IMR-90 (cell line): ENCODE measurements around the gene MAGEB10. TPM values are rescaled to one million over a fixed set of nuclear protein-coding genes. Genes with fewer than 3 reads are reported as not detected.

Experiments
- ATAC-seq: fragments of 200-7000 bp; cut with Tn5 transposase; 2 replicates; pipeline ENCODE4 v1.9.1; 2020; ENCODE audit warnings: low read depth, mild to moderate bottlenecking, moderate library complexity
- BruUV-seq: library from RNA; stranded (reverse); fragments of 400-500 nt; replicated peaks from 2 replicates; lab custom pipeline; 2021; lab: Mats Ljungman, UMichigan
- CTCF ChIA-PET: fragments of 300-600 bp; formaldehyde crosslinking; extraction: SDS; loops from one replicate; lab custom pipeline; 2021; ENCODE audit warnings: antibody characterized with exemption; lab: Yijun Ruan, JAX
- POLR2A ChIA-PET: fragments of 300-600 bp; sonication (Branson Sonifier 250); formaldehyde crosslinking; loops from one replicate; lab custom pipeline; 2022; ENCODE audit warnings: antibody characterized with exemption; ENCODE audit not compliant: unreplicated experiment; lab: Charles Lee
- DNase-seq: peaks from one replicate; pipeline ENCODE4 v3.0.0; 2013
- H2AFZ ChIP-seq: replicated peaks from 2 replicates; pipeline ENCODE3; 2013; ENCODE audit warnings: low read length, mild to moderate bottlenecking; ENCODE audit not compliant: poor library complexity
- H2AK5ac ChIP-seq: 2 replicates; pipeline ENCODE4 v1.6.1; 2013; ENCODE audit warnings: low read depth, low read length, inconsistent platforms
- H2AK9ac ChIP-seq: replicated peaks from 2 replicates; pipeline ENCODE3; 2013; ENCODE audit warnings: mild to moderate bottlenecking, low read depth, low read length, moderate library complexity; ENCODE audit not compliant: poor library complexity
- H2BK120ac ChIP-seq: 2 replicates; pipeline ENCODE4 v1.6.1; 2013; ENCODE audit warnings: low read depth, low read length, inconsistent platforms
- H2BK15ac ChIP-seq: 3 replicates; pipeline ENCODE4 v1.6.1; 2013; ENCODE audit warnings: low read depth, low read length, inconsistent platforms
- H2BK20ac ChIP-seq: 2 replicates; pipeline ENCODE4 v1.6.1; 2013; ENCODE audit warnings: low read depth, mild to moderate bottlenecking, inconsistent platforms, low read length, moderate library complexity
- H2BK5ac ChIP-seq: 2 replicates; pipeline ENCODE4 v1.6.1; 2013; ENCODE audit warnings: mild to moderate bottlenecking, low read depth, low read length, inconsistent platforms; ENCODE audit not compliant: poor library complexity, severe bottlenecking
- H3K14ac ChIP-seq: replicated peaks from 2 replicates; pipeline ENCODE4 v1.6.1; 2013; ENCODE audit warnings: low read depth, low read length, inconsistent platforms
- H3K18ac ChIP-seq: 2 replicates; pipeline ENCODE4 v1.6.1; 2013; ENCODE audit warnings: low read depth, low read length, control low read depth
- H3K23ac ChIP-seq: 2 replicates; pipeline ENCODE4 v1.6.1; 2013; ENCODE audit warnings: low read depth, low read length, inconsistent platforms
- H3K27ac ChIP-seq: 2 replicates; pipeline ENCODE4 v1.5.1; 2013; ENCODE audit warnings: mild to moderate bottlenecking, control low read depth, low read length; ENCODE audit not compliant: insufficient read depth
- H3K27me3 ChIP-seq: 2 replicates; pipeline ENCODE4 v1.6.1; 2013; ENCODE audit warnings: low read length; ENCODE audit not compliant: control insufficient read depth, insufficient read depth
- H3K36me3 ChIP-seq: 2 replicates; pipeline ENCODE4 v1.6.1; 2013; ENCODE audit warnings: low read length, mixed read lengths; ENCODE audit not compliant: control insufficient read depth, insufficient read depth
- H3K4ac ChIP-seq: 2 replicates; pipeline ENCODE4 v1.6.1; 2013; ENCODE audit warnings: low read depth, low read length, inconsistent platforms
- H3K4me1 ChIP-seq: 2 replicates; pipeline ENCODE4 v1.6.1; 2013; ENCODE audit warnings: low read length, mixed read lengths; ENCODE audit not compliant: control insufficient read depth, insufficient read depth
- H3K4me2 ChIP-seq: 2 replicates; pipeline ENCODE4 v1.6.1; 2013; ENCODE audit warnings: low read depth, mild to moderate bottlenecking, control low read depth, low read length, moderate library complexity
- H3K4me3 ChIP-seq: 2 replicates; pipeline ENCODE4 v1.5.1; 2013; ENCODE audit warnings: low read depth, mild to moderate bottlenecking, control low read depth, low read length, moderate library complexity; ENCODE audit not compliant: insufficient read depth
- H3K56ac ChIP-seq: 2 replicates; pipeline ENCODE4 v1.6.1; 2013; ENCODE audit warnings: low read length, inconsistent platforms; ENCODE audit not compliant: insufficient read depth; ENCODE audit errors: extremely low read depth
- H3K79me1 ChIP-seq, 2 experiments: 2 replicates each; pipeline ENCODE4 v1.6.1; 2013; ENCODE audit warnings: low read length in 2 of 2, inconsistent platforms in 1 of 2, low read depth in 1 of 2
- H3K9ac ChIP-seq: 2 replicates; pipeline ENCODE4 v1.6.1; 2013; ENCODE audit warnings: low read depth, low read length, control low read depth
- H3K9me1 ChIP-seq: 2 replicates; pipeline ENCODE4 v1.6.1; 2013; ENCODE audit warnings: low read length, inconsistent platforms; ENCODE audit not compliant: insufficient read depth
- H3K9me3 ChIP-seq: 2 replicates; pipeline ENCODE4 v1.6.1; 2013; ENCODE audit warnings: low read length; ENCODE audit not compliant: control insufficient read depth, insufficient read depth
- H4K20me1 ChIP-seq: 2 replicates; pipeline ENCODE4 v1.6.1; 2013; ENCODE audit warnings: low read length, inconsistent platforms; ENCODE audit not compliant: insufficient read depth
- H4K5ac ChIP-seq: 2 replicates; pipeline ENCODE4 v1.6.1; 2013; ENCODE audit warnings: mild to moderate bottlenecking, low read depth, low read length, control low read depth
- H4K8ac ChIP-seq, 2 experiments: 2 replicates each; pipeline ENCODE4 v1.6.1; 2013; ENCODE audit warnings: low read depth in 2 of 2, low read length in 2 of 2, control low read depth in 1 of 2, inconsistent platforms in 1 of 2
- H4K91ac ChIP-seq: 2 replicates; pipeline ENCODE4 v1.6.1; 2013; ENCODE audit warnings: low read depth, low read length, inconsistent platforms; ENCODE audit not compliant: insufficient read depth
- BHLHE40 ChIP-seq: fragments of 150-350 bp; IDR thresholded peaks from 2 replicates; pipeline ENCODE4 v1.6.1; 2016; ENCODE audit warnings: mild to moderate bottlenecking, low read depth, low read length
- CEBPB ChIP-seq: IDR thresholded peaks from 2 replicates; pipeline ENCODE4 v1.6.1; 2012; ENCODE audit warnings: low read depth, low read length, improper control_type of control experiment
- CHD1 ChIP-seq: IDR thresholded peaks from 2 replicates; pipeline ENCODE4 v1.6.1; 2012; ENCODE audit warnings: low read depth, low read length, improper control_type of control experiment
- FOS ChIP-seq: fragments of 150-350 bp; IDR thresholded peaks from 2 replicates; pipeline ENCODE4 v1.6.1; 2016; ENCODE audit warnings: low read depth, low read length
- MAFK ChIP-seq: IDR thresholded peaks from 2 replicates; pipeline ENCODE4 v1.6.1; 2012; ENCODE audit warnings: low read depth, low read length, improper control_type of control experiment
- MAZ ChIP-seq: IDR thresholded peaks from 2 replicates; pipeline ENCODE4 v1.6.1; 2012; ENCODE audit warnings: low read depth, mild to moderate bottlenecking, low read length, improper control_type of control experiment, moderate library complexity, borderline replicate concordance
- MXI1 ChIP-seq: IDR thresholded peaks from 2 replicates; pipeline ENCODE4 v1.6.1; 2012; ENCODE audit warnings: low read depth, mild to moderate bottlenecking, low read length, moderate library complexity, borderline replicate concordance
- NFE2L2 ChIP-seq: fragments of 150-350 bp; IDR thresholded peaks from 2 replicates; pipeline ENCODE4 v1.6.1; 2016; ENCODE audit warnings: low read depth, mild to moderate bottlenecking, low read length
- POLR2A ChIP-seq: IDR thresholded peaks from 2 replicates; pipeline ENCODE4 v1.6.1; 2012; ENCODE audit warnings: mild to moderate bottlenecking, low read depth, low read length
- RAD21 ChIP-seq: IDR thresholded peaks from 2 replicates; pipeline ENCODE4 v1.6.1; 2012; ENCODE audit warnings: low read length, improper control_type of control experiment
- RCOR1 ChIP-seq: IDR thresholded peaks from 2 replicates; pipeline ENCODE4 v1.6.1; 2012; ENCODE audit warnings: mild to moderate bottlenecking, low read length, improper control_type of control experiment; ENCODE audit not compliant: insufficient replicate concordance
- RFX5 ChIP-seq: IDR thresholded peaks from 2 replicates; pipeline ENCODE4 v1.8.0; 2012; ENCODE audit warnings: low read depth, mild to moderate bottlenecking, low read length, moderate library complexity
- SMC3 ChIP-seq: fragments of 150-350 bp; IDR thresholded peaks from 2 replicates; pipeline ENCODE4 v1.6.1; 2016; ENCODE audit warnings: low read depth, mild to moderate bottlenecking, antibody characterized with exemption, low read length, moderate library complexity
- WGBS, 2 experiments: methylation state at CpG; one replicate each; pipeline versions ENCODE4 v1.1.5 to v1.1.7; 2013; ENCODE audit warnings: missing lambda C conversion rate in 2 of 2; ENCODE audit not compliant: insufficient read length in 1 of 2; ENCODE audit errors: extremely low coverage in 2 of 2; 5-methylcytosine and 5-hydroxymethylcytosine counted together
- dilution Hi-C: fragments of 300-500 bp; cut with HindIII; formaldehyde crosslinking; loops from one replicate; pipeline ENCODE4 v1.14.3; 2018; ENCODE audit warnings: low sequenced_read_pairs; ENCODE audit not compliant: unreplicated experiment
- in situ Hi-C: fragments of 300-500 bp; cut with MboI; formaldehyde crosslinking; loops from 3 replicates; pipeline ENCODE4 v1.14.3; 2019; ENCODE audit warnings: low sequenced_read_pairs, inconsistent platforms, mixed read lengths
- intact Hi-C: fragments of 100-400 bp; cut with micrococcal nuclease; formaldehyde crosslinking; loops from 2 replicates; pipeline ENCODE4 v1.10.0; 2022
- polyA plus RNA-seq, 3 experiments: library from polyadenylated mRNA; depleted of rRNA; stranded (reverse); fragments of >200 nt; gene quantifications; 2 replicates each; pipeline ENCODE4 v1.2.3, GENCODE V29; 2012; ENCODE audit warnings: low replicate concordance in 1 of 3
- total RNA-seq: library from RNA; depleted of rRNA; stranded (reverse); fragments of >200 nt; gene quantifications from 2 replicates; pipeline ENCODE4 v1.2.3, GENCODE V29; 2012
- TF ChIP-seq, protein P1 (sequence below): conservative IDR thresholded peaks from 2 replicates; pipeline ENCODE4 v1.5.1; 2012; ENCODE audit warnings: mild to moderate bottlenecking, low read depth, low read length, improper control_type of control experiment
- TF ChIP-seq, protein P2 (sequence below): fragments of 150-350 bp; IDR thresholded peaks from 2 replicates; pipeline ENCODE4 v1.6.1; 2016; ENCODE audit warnings: low read depth, mild to moderate bottlenecking, low read length, moderate library complexity, borderline replicate concordance
- TF ChIP-seq, protein P3 (sequence below): fragments of 150-350 bp; IDR thresholded peaks from 2 replicates; pipeline ENCODE4 v1.6.1; 2017; ENCODE audit warnings: mild to moderate bottlenecking, antibody characterized with exemption, low read length, low read depth

MAGEB10 gene
- total and polyA plus RNA-seq, 2 of the 4 experiments (the other 2 are of a cell fraction): not detected

GRCh38 chrX:27808226-27808625 is 436 bp downstream of the MAGEB10 start:
- H3K23ac ChIP-seq: no peak overlapping the region
- no peak overlapping the region for H2BK120ac ChIP-seq
- no peaks in the 10 kb centered on the region for H3K4me1 ChIP-seq
- no peak overlapping the region for H3K56ac ChIP-seq
- dilution Hi-C loops (no loop called here), in situ Hi-C loops (no loop called here), intact Hi-C loops (no loop called here)
- H3K9ac ChIP-seq: no peak overlapping the region
- CTCF ChIA-PET: no interaction called here
- no peak overlapping the region for H3K4me2 ChIP-seq
- H2BK5ac ChIP-seq: no peak overlapping the region
- H3K9me1 ChIP-seq: no peaks in the 10 kb centered on the region
- no peak overlapping the region for H3K14ac ChIP-seq
- BruUV-seq: no TSS peak
- H3K9me3 ChIP-seq: peaks cover 7% of the 10 kb centered on the region; the same call in 1 of the 2 replicates
- no peak for TF ChIP-seq CHD1
- TF ChIP-seq RCOR1: no peak
- TF ChIP-seq POLR2A: no peak
- no peak for TF ChIP-seq CEBPB
- TF ChIP-seq SMC3: no peak
- TF ChIP-seq, protein P1, sequence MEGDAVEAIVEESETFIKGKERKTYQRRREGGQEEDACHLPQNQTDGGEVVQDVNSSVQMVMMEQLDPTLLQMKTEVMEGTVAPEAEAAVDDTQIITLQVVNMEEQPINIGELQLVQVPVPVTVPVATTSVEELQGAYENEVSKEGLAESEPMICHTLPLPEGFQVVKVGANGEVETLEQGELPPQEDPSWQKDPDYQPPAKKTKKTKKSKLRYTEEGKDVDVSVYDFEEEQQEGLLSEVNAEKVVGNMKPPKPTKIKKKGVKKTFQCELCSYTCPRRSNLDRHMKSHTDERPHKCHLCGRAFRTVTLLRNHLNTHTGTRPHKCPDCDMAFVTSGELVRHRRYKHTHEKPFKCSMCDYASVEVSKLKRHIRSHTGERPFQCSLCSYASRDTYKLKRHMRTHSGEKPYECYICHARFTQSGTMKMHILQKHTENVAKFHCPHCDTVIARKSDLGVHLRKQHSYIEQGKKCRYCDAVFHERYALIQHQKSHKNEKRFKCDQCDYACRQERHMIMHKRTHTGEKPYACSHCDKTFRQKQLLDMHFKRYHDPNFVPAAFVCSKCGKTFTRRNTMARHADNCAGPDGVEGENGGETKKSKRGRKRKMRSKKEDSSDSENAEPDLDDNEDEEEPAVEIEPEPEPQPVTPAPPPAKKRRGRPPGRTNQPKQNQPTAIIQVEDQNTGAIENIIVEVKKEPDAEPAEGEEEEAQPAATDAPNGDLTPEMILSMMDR: no peak
- TF ChIP-seq MAZ: no peak
- no peak for TF ChIP-seq MAFK
- no peak for TF ChIP-seq BHLHE40
- TF ChIP-seq MXI1: no peak
- TF ChIP-seq NFE2L2: no peak
- no peak for TF ChIP-seq RAD21
- no peak for TF ChIP-seq RFX5
- TF ChIP-seq, protein P2, sequence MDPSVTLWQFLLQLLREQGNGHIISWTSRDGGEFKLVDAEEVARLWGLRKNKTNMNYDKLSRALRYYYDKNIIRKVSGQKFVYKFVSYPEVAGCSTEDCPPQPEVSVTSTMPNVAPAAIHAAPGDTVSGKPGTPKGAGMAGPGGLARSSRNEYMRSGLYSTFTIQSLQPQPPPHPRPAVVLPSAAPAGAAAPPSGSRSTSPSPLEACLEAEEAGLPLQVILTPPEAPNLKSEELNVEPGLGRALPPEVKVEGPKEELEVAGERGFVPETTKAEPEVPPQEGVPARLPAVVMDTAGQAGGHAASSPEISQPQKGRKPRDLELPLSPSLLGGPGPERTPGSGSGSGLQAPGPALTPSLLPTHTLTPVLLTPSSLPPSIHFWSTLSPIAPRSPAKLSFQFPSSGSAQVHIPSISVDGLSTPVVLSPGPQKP: no peak
- TF ChIP-seq, protein P3, sequence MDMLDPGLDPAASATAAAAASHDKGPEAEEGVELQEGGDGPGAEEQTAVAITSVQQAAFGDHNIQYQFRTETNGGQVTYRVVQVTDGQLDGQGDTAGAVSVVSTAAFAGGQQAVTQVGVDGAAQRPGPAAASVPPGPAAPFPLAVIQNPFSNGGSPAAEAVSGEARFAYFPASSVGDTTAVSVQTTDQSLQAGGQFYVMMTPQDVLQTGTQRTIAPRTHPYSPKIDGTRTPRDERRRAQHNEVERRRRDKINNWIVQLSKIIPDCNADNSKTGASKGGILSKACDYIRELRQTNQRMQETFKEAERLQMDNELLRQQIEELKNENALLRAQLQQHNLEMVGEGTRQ: no peak
- no peak for TF ChIP-seq FOS
- H2BK20ac ChIP-seq: no peak overlapping the region
- no peak overlapping the region for H4K5ac ChIP-seq
- H3K79me1 ChIP-seq: no peaks in the 10 kb centered on the region
- H3K4ac ChIP-seq: no peak overlapping the region
- no peaks in the 10 kb centered on the region for H3K27me3 ChIP-seq
- no peak overlapping the region for H2BK15ac ChIP-seq
- H4K91ac ChIP-seq: no peak overlapping the region
- WGBS, 2 experiments: 100% methylated on average over 1 of the region's 14 CpGs; no CpG with 5 or more reads in 1 of the 2 experiments
- POLR2A ChIA-PET: no interaction called here
- H3K18ac ChIP-seq: no peak overlapping the region
- H3K27ac ChIP-seq: no peak overlapping the region
- H2AK5ac ChIP-seq: no peak overlapping the region
- H3K36me3 ChIP-seq: no peaks in the 10 kb centered on the region
- H2AK9ac ChIP-seq: no peak overlapping the region
- ATAC-seq (no peak), DNase-seq (no peak)
- no peak overlapping the region for H3K4me3 ChIP-seq
- H4K8ac ChIP-seq: no peak overlapping the region
- H2AFZ ChIP-seq: no peak overlapping the region
- no peaks in the 10 kb centered on the region for H4K20me1 ChIP-seq
